Stimulated activated CD4-positive, alpha-beta T cell treated with anti-CD3 and anti-CD28 coated beads, Interleukin-12 subunit alpha, Interleukin-12 subunit beta, amount 100 ng/mL, for 24 hours (primary cell): Measurements from ENCODE around the gene ENAH.
"Not testable (repeated sequence)": the region's sequence is repeated elsewhere in the genome, so short reads cannot be mapped to it uniquely, and the experiment has no call there.

ENCODE experiments used
- DNase-seq, 2 experiments: peaks; one replicate each; pipeline ENCODE4 v3.0.0-alpha.2; 2020; ENCODE audit warnings: low read depth in 2 of 2

Gene ENAH

GRCh38 chr1:225527575-225527974, 125.3 kb downstream of the ENAH start:
- DNase-seq = no peak

- DNase-seq = no peak
Observed at GRCh38 chr1:225526878-225527277, 126.0 kb downstream of the ENAH start.

- no peak for DNase-seq
Observed at GRCh38 chr1:225525377-225525776, 127.5 kb downstream of the ENAH start.

GRCh38 chr1:225524570-225524969, 128.4 kb downstream of the ENAH start:
- no peak for DNase-seq

GRCh38 chr1:225523263-225523950, 129.5 kb downstream of the ENAH start:
- DNase-seq = no peak

GRCh38 chr1:225522588-225523262, 130.2 kb downstream of the ENAH start:
- DNase-seq = no peak

- DNase-seq = no peak
Observed at GRCh38 chr1:225520587-225521227, 132.2 kb downstream of the ENAH start.

GRCh38 chr1:225519166-225519863, 133.6 kb downstream of the ENAH start:
- no peak for DNase-seq

GRCh38 chr1:225517697-225518096, 135.2 kb downstream of the ENAH start:
- no peak for DNase-seq

- no peak for DNase-seq
Observed at GRCh38 chr1:225517221-225517620, 135.7 kb downstream of the ENAH start.

- DNase-seq = no peak
Observed at GRCh38 chr1:225514671-225515081, 138.2 kb downstream of the ENAH start.

- not testable (repeated sequence) for DNase-seq
Observed at GRCh38 chr1:225513576-225513975, 139.3 kb downstream of the ENAH start.

GRCh38 chr1:225511828-225512381, 141.0 kb downstream of the ENAH start:
- DNase-seq = no peak

GRCh38 chr1:225510740-225511139, 142.2 kb downstream of the ENAH start:
- DNase-seq = not testable (repeated sequence)

GRCh38 chr1:225509770-225510169, 143.2 kb downstream of the ENAH start:
- DNase-seq = no peak

GRCh38 chr1:225509376-225509707, 143.6 kb downstream of the ENAH start:
- DNase-seq = no peak

- DNase-seq = no peak
Observed at GRCh38 chr1:225508538-225509375, 144.2 kb downstream of the ENAH start.

GRCh38 chr1:225506727-225507126, 146.2 kb downstream of the ENAH start:
- DNase-seq = no peak

- DNase-seq = no peak
Observed at GRCh38 chr1:225504776-225505175, 148.1 kb downstream of the ENAH start.

- no peak for DNase-seq
Observed at GRCh38 chr1:225500624-225501192, 152.2 kb downstream of the ENAH start.
